M059J (cell line): ENCODE measurements around the gene MYCL. TPM values are rescaled to one million over a fixed set of nuclear protein-coding genes. Genes with fewer than 3 reads are reported as not detected.
"Not testable (repeated sequence)": the region's sequence is repeated elsewhere in the genome, so short reads cannot be mapped to it uniquely, and the experiment has no call there.

Experiments
- DNase-seq: peaks from one replicate; pipeline ENCODE4 v3.0.0-alpha.2; 2012; ENCODE audit warnings: low read depth
- total RNA-seq: library from RNA; depleted of rRNA; stranded (reverse); fragments of >200 nt; shearing (Covaris generic); gene quantifications from 2 replicates; pipeline ENCODE4 v1.2.3, GENCODE V29; 2014

Gene MYCL
- total RNA-seq, 1 experiment from 2014 or later, result 0.57 TPM

DNA sequence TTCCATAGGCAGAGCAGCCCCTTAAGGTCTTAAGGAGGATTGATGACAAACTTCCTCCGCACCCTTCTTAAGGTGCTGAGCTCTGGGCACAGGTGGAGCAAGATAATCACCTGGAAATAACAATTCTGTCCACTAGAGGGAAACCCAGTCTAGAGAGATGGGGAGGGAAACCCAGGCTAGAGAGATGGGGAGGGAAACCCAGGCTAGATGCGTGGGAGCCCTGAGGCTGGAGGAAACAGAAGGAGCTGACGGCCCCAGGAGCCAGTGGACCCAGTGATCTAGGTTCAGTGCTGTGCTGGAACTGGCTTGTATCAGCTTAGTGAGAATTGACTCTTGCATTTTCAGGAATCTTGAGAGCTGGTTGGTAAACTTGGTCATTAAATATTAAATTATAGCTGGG lies 17.8 kb upstream of the MYCL start:
- DNase-seq, result peak; percentile 77

GRCh38 chr1:39917825-39918224 lies 16.1 kb upstream of the MYCL start:
- peak; percentile 25 for DNase-seq

GRCh38 chr1:39915499-39916129 lies 13.9 kb upstream of the MYCL start:
- peak; percentile 39 for DNase-seq

GRCh38 chr1:39913136-39913535 lies 11.4 kb upstream of the MYCL start:
- not testable (repeated sequence) for DNase-seq

DNA sequence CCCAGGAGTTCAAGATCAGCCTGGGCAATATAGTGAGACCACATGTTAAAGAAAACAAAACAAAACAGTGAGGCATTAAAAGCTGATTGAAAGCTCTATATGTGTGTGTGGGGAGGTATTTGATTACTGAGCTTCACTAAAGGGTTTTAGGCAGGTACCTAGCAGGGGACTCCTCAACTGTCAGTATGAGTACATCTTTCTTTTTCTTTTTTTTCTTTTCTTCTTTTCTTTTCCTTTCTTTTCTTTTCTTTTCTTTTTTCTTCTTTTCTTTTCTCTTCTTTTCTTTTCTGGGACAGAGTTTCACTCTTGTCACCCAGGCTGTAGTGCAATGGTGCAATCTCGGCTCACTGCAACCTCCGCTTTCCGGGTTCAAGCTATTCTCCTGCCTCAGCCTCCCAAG lies 8.5 kb upstream of the MYCL start:
- no peak for DNase-seq

DNA sequence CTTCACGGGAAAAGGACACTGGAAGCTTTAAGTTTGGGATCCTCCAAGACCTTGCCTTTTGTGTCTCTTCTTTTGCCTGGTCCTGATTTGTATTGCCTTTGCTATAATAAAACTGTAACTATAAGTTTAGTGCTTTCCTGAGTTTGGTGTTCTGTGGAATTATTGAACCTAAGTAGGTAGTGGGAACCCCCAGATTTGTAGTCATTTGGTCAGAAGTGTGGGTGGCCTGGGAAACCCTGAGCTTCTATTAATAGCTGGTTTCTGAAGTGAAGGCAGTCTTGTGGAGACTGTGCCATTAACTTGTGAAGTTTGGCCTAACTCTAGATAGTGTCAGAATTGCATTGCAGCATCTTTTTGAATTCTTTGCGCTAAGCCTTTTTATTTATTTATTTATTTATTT lies 6.8 kb upstream of the MYCL start:
- DNase-seq, result no peak

- no peak for DNase-seq
Observed at GRCh38 chr1:39907528-39908453, 6.1 kb upstream of the MYCL start.

GRCh38 chr1:39905172-39905571 lies 3.5 kb upstream of the MYCL start:
- no peak for DNase-seq

DNA sequence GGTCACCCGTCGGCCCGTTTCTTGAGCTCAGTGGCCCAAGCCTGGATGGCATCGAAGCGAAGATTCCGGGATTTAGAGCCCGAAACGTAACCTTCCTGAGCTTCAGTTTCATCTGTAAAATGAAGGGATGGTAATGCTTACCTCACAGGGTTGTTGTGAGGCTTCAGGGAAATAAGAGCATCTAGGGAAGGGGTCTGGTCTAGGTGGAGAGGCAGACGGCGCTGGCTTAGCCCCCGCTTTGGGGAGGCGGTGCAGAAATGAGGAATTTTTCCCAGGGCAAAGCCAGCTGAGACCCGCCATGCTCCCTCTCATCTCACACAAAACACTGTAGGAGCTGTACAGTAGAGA lies 717 bp upstream of the MYCL start:
- DNase-seq, result no peak

DNA sequence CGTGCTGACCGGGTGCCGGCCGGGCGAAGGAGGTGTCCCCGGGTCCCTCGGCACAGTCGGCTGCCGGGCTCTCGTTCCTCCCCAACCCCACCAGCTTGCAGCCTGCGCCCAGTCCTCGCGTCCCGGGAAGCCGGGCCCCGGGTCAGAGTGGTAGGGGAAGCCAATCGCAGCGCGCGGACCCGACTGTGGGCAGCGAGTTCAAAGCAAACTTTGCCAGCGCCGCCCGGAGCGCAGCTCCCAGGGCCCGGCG lies 328 bp downstream of the MYCL start:
- peak; percentile 48 for DNase-seq

DNA sequence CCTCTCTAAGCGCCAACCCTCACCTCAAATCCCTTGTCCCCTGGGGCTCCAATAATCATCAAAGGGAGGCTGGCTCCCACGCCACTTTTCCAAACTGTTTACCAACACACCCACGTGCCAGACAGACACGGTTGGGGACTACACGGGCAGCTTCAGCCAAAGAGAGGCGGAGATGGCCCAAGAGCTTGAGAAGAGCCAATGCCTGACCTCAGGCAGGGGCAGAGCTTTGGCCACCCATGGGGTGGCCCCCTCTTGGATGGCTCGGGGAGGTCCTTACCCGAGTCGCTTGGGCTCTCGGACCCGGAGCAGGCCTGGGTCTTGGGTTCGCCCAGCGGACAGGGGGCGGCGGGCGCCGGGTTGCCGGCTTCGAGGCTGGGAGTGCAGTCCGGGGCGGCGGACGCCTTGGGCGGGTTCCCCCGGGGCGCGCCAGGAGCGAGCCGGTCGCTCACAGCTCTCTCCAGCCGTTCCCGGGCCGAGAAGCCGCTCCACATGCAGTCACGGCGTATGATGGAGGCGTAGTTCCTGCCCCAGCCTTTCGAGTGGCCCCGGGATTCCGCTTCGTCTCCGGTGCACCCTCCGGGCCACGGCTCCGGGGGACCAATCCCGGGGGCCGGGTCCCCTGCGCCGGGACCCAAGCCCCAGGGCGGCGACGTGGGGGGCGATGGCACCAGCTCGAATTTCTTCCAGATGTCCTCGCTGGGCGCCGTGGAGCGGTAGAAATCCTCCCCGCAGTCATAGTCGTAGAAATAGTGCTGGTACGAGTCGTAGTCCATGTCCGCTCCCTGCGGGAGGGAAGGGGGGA lies 854 bp downstream of the MYCL start:
- peak; percentile 36 for DNase-seq

DNA sequence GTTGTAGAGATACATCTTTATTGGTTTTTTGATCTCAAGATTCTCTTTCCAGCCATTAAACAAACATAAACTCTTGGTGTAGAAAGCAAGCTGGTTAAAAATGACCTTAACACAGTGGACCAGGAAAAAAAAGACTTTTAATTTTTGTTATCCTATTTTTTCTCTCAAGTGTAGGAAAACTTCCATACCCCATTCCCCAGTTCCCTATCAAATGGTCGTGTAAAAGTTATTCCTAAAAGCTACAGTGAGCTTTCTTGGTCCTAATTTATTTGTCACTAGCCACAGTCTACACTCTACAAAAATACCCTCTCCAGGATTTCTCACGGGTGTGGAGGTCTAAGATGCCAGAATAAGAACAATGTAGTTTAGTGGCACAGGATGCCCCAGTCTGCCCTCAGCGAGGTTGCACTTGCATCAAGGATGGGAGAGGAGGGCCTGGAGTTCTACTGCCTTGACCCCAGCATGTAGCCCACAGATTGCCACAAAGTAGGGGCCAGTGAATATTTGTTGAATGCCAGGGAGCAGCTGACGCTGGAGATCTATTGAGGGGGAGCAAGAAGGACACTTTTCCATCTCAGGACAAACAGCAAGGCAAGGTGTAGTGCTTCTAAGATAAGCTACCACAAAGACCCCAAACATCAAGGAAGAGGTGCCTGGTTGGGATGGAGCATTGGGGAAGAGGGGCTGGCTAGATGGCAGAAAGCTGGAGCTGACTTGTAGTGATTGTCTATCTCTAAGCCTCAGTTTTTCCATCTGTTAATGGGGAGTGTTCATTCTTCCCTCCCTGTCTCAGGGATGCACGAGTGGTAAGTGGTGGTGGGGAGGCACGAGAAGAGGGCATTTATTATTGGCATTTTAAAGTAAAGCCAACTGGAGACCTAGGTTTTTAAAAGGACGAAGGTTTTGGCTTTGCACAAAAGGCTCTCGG lies 1.8 kb downstream of the MYCL start:
- no peak for DNase-seq

DNA sequence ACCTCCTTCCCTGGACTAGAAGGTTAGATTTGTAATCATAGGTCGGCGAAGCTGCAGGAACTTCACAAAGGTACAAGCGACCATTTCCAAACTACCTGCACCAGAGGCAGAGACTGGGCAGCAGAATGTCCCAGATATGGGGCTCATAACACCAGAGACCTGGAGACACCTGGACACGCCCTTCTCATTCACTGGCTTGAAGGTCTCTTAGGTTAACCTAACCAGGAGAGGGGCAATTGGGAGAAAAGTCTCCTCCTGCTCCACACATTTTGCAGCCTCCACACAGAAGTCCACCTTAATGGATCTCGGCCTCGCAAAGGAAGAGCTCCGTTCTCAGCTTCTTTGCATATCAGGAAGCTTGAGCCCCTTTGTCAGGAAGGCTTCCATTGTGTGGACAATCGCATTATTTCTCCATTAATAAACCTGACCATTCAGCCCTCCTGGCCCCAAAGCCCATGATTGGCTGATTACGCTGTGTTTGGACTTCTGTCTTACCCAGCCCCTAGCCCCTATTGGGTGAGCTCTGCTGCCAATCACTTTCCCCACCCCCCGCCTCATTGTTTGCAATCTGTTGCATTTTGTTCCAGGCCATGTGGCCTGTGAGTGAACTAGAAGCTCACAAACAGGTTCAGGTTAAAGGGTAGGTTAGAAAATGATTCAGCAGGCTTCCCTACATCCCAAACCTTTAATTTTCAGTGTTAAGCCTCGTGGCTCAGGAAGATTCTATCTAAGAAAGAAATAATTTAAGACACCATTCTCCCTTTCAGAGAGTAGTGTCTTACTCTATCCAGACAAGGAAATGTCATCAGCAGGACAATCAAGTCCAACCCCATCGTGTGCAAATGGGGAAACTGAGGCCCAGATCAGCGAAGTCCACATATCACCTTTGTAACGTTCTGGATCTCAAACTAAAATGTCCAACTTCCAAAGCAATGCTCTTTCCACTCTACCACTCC lies 2.8 kb downstream of the MYCL start:
- DNase-seq, result peak; percentile 39

DNA sequence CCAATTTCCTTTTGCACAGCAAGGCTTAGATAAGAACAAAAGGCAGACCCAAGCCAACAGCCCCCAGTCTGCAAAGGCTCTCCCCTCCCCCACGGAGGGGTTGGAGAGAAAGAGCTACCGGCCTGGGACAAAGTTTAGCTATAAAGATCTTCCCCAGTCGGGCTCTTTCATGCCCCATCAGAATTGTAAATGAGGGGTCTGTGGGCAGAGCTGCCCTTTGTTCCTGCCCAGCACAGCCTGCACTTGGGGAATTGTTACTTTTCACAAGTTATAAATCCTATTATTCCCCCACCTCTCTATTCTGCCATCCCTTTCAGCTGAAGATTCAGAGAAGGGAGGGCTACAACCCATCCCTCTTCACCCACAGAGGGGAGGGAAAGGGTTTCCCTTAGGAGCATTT lies 3.5 kb downstream of the MYCL start:
- no peak for DNase-seq

GRCh38 chr1:39896909-39897685 lies 4.6 kb downstream of the MYCL start:
- peak; percentile 35 for DNase-seq

DNA sequence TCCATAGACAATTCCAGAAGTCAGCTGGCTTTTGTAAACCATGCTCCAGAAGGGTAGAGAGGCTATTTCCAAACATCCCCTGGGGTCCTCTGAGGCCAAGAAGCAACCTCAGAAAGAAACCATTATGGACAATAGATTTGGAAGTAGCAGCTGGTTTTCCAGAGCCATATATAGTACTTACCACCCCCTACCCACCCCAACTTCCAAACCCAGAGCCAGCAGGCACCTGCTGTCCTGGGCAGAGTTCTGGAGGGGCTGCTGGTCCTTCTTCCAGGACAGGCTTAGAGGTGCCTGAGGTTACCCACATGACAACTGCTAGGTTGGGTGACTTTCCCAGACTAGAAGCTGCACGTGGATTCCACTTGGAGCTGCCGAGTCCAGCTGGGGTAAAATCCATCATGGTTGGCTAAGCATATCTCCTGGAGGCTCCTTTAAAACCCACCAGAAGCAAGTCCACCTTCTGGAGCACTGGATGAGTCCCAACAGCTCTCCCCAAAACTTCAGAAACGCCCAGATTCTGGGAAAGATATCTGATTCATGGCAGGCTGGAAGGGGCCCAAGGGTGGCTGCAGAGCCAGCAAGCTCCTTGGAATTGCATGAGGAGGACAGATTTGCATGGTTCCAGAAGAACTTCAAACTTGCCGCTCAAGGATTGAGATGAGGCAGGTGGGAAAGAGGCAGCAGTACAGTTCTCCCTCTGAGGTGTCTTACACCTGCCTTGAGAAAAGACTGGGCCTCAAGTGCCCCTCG lies 5.8 kb downstream of the MYCL start:
- no peak for DNase-seq

- no peak for DNase-seq
Observed at GRCh38 chr1:39894884-39895495, 6.7 kb downstream of the MYCL start.
